Neural cell (in vitro differentiated cells): ENCODE results near the gene ADPRHL1. TPM values are rescaled to one million over a fixed set of nuclear protein-coding genes. Genes with fewer than 3 reads are reported as not detected.
"Not testable (repeated sequence)": the region's sequence is repeated elsewhere in the genome, so short reads cannot be mapped to it uniquely, and the experiment has no call there.

Experiments
- H2AFZ ChIP-seq: fragments of 200-600, 300-800 bp; sonication (generic), shearing (Covaris generic); 2 replicates; pipeline ENCODE4 v1.6.0; 2014; ENCODE audit warnings: low read depth, mild to moderate bottlenecking, antibody characterized with exemption, low read length, moderate library complexity
- H3F3A ChIP-seq: fragments of 200-600 bp; shearing (Covaris generic); 2 replicates; pipeline ENCODE4 v1.6.1; 2016; ENCODE audit warnings: mild to moderate bottlenecking, moderate library complexity, mixed read lengths, antibody characterized with exemption, low read length; ENCODE audit not compliant: insufficient read depth, poor library complexity, severe bottlenecking
- H3K27ac ChIP-seq: fragments of 200-600, 300-800 bp; sonication (generic), shearing (Covaris generic); 2 replicates; pipeline ENCODE4 v1.5.1; 2014; ENCODE audit warnings: mild to moderate bottlenecking, low read length, moderate library complexity
- H3K27me3 ChIP-seq: fragments of 300-800, 200-600 bp; sonication (generic), shearing (Covaris generic); 2 replicates; pipeline ENCODE4 v1.6.0; 2014; ENCODE audit warnings: mild to moderate bottlenecking, low read depth, low read length, moderate library complexity; ENCODE audit not compliant: insufficient read depth
- H3K36me3 ChIP-seq: fragments of 300-800, 200-600 bp; sonication (generic), shearing (Covaris generic); 2 replicates; pipeline ENCODE4 v1.5.1; 2014; ENCODE audit warnings: mild to moderate bottlenecking, antibody characterized with exemption, low read length, moderate library complexity; ENCODE audit not compliant: insufficient read depth
- H3K4me2 ChIP-seq: fragments of 300-800, 200-600 bp; sonication (generic), shearing (Covaris generic); 2 replicates; pipeline ENCODE4 v1.6.0; 2014; ENCODE audit warnings: mild to moderate bottlenecking, low read length
- H3K4me3 ChIP-seq: fragments of 300-800, 200-600 bp; sonication (generic), shearing (Covaris generic); 2 replicates; pipeline ENCODE4 v1.5.1; 2014; ENCODE audit warnings: mild to moderate bottlenecking, low read length, moderate library complexity
- H3K79me2 ChIP-seq: fragments of 200-600 bp; shearing (Covaris generic); replicated peaks from 2 replicates; pipeline ENCODE4 v1.6.0; 2014; ENCODE audit warnings: mild to moderate bottlenecking, low read length, moderate library complexity; ENCODE audit not compliant: insufficient read depth
- H3K9ac ChIP-seq: fragments of 300-800, 200-600 bp; sonication (generic), shearing (Covaris generic); 2 replicates; pipeline ENCODE4 v1.6.1; 2016; ENCODE audit warnings: mild to moderate bottlenecking, low read length, mixed read lengths
- H3K9me2 ChIP-seq: fragments of 200-600 bp; shearing (Covaris generic); 2 replicates; pipeline ENCODE4 v1.6.1; 2016; ENCODE audit warnings: mild to moderate bottlenecking, low read length, mixed read lengths; ENCODE audit not compliant: insufficient read depth
- H3K9me3 ChIP-seq: fragments of 200-600, 300-800 bp; sonication (generic), shearing (Covaris generic); 2 replicates; pipeline ENCODE4 v1.6.1; 2016; ENCODE audit warnings: mild to moderate bottlenecking, mixed run types, low read length, moderate library complexity, mixed read lengths
- H4K20me1 ChIP-seq: fragments of 200-600 bp; shearing (Covaris generic); 2 replicates; pipeline ENCODE4 v1.6.1; 2016; ENCODE audit warnings: mild to moderate bottlenecking, mixed run types; ENCODE audit not compliant: insufficient read depth
- CTCF ChIP-seq: fragments of 450-650 bp; IDR thresholded peaks from 2 replicates; pipeline ENCODE4 v1.5.1; 2014; ENCODE audit warnings: antibody characterized with exemption, mild to moderate bottlenecking, moderate library complexity; ENCODE audit not compliant: poor library complexity, severe bottlenecking
- EP300 ChIP-seq: fragments of 450-650 bp; conservative IDR thresholded peaks from 2 replicates; pipeline ENCODE4 v1.6.1; 2014; ENCODE audit warnings: antibody characterized with exemption, mild to moderate bottlenecking, moderate library complexity; ENCODE audit not compliant: poor library complexity, severe bottlenecking
- EZH2 ChIP-seq: fragments of 200-600, 300-800 bp; shearing (Covaris generic), sonication (generic); IDR thresholded peaks from 2 replicates; pipeline ENCODE4 v1.6.1; 2014; ENCODE audit warnings: antibody characterized with exemption, low read length, borderline replicate concordance, mild to moderate bottlenecking; ENCODE audit not compliant: insufficient read depth, poor library complexity, severe bottlenecking
- MXI1 ChIP-seq: fragments of 450-650 bp; conservative IDR thresholded peaks from 2 replicates; pipeline ENCODE4 v1.6.1; 2014; ENCODE audit warnings: antibody characterized with exemption, mild to moderate bottlenecking; ENCODE audit not compliant: poor library complexity, severe bottlenecking
- POLR2AphosphoS5 ChIP-seq: IDR thresholded peaks from 2 replicates; pipeline ENCODE4 v1.6.1; 2012
- RAD21 ChIP-seq: fragments of 450-650 bp; conservative IDR thresholded peaks from 2 replicates; pipeline ENCODE4 v1.6.1; 2014; ENCODE audit warnings: antibody characterized with exemption, mild to moderate bottlenecking, moderate library complexity
- REST ChIP-seq: IDR thresholded peaks from 2 replicates; pipeline ENCODE4 v1.6.1; 2012; ENCODE audit warnings: borderline replicate concordance
- SMC3 ChIP-seq: fragments of 450-650 bp; conservative IDR thresholded peaks from 2 replicates; pipeline ENCODE4 v1.6.1; 2014; ENCODE audit warnings: antibody characterized with exemption, mild to moderate bottlenecking, moderate library complexity; ENCODE audit not compliant: poor library complexity
- TAF1 ChIP-seq: IDR thresholded peaks from 2 replicates; pipeline ENCODE4 v1.6.1; 2012; ENCODE audit warnings: low read depth
- polyA plus RNA-seq: library from polyadenylated mRNA; depleted of rRNA; stranded (reverse); fragments of >200 nt; gene quantifications from 2 replicates; pipeline ENCODE4 v1.2.3, GENCODE V29; 2014

ADPRHL1 gene
- polyA plus RNA-seq, 1 donor from 2014 or later: 1.1 TPM

GRCh38 chr13:113471844-113472243 is 18.6 kb upstream of the ADPRHL1 start:
- H3K79me2 ChIP-seq: no peaks in the 10 kb centered on the region
- H3K27ac ChIP-seq: no peak overlapping the region
- H3K9ac ChIP-seq: no peak overlapping the region
- H3K9me3 ChIP-seq: no peaks in the 10 kb centered on the region
- no peaks in the 10 kb centered on the region for H3F3A ChIP-seq
- TF ChIP-seq TAF1 (no peak), REST (no peak), EZH2 (no peak), POLR2AphosphoS5 (no peak), MXI1 (no peak), CTCF (no peak), RAD21 (no peak), SMC3 (no peak), EP300 (no peak)
- H2AFZ ChIP-seq: no peak overlapping the region
- no peaks in the 10 kb centered on the region for H3K9me2 ChIP-seq
- no peaks in the 10 kb centered on the region for H3K27me3 ChIP-seq
- no peak overlapping the region for H3K4me3 ChIP-seq
- no peak overlapping the region for H3K4me2 ChIP-seq
- peaks cover 4% of the 10 kb centered on the region for H3K36me3 ChIP-seq
- no peaks in the 10 kb centered on the region for H4K20me1 ChIP-seq

GRCh38 chr13:113470635-113471163 is 17.4 kb upstream of the ADPRHL1 start:
- not testable (repeated sequence) for H3K36me3 ChIP-seq, H3K79me2 ChIP-seq, H2AFZ ChIP-seq, H3K4me3 ChIP-seq, H3K9me3 ChIP-seq, H3K9ac ChIP-seq, H3K27ac ChIP-seq, H3K9me2 ChIP-seq, H3K4me2 ChIP-seq, H4K20me1 ChIP-seq, H3F3A ChIP-seq, H3K27me3 ChIP-seq

- TF ChIP-seq MXI1 (no peak), RAD21 (no peak), EP300 (no peak), POLR2AphosphoS5 (no peak), CTCF (no peak), SMC3 (no peak), TAF1 (no peak), EZH2 (no peak), REST (no peak)
- Histone ChIP-seq H3F3A (no peaks in the 10 kb centered on the region), H3K27me3 (no peaks in the 10 kb centered on the region), H3K9me2 (no peaks in the 10 kb centered on the region), H3K79me2 (no peaks in the 10 kb centered on the region), H3K36me3 (peaks cover 4% of the 10 kb centered on the region), H3K4me3 (no peak overlapping the region), H2AFZ (no peak overlapping the region), H3K27ac (no peak overlapping the region), H3K9ac (no peak overlapping the region), H3K4me2 (no peak overlapping the region), H4K20me1 (no peaks in the 10 kb centered on the region), H3K9me3 (no peaks in the 10 kb centered on the region)
These were observed 16.8 kb upstream of the ADPRHL1 start for GRCh38 chr13:113470073-113470472.
